ENCODE results near the gene MAPK8IP3. TPM values are rescaled to one million over a fixed set of nuclear protein-coding genes. Genes with fewer than 3 reads are reported as not detected.
"Not testable (repeated sequence)": the region's sequence is repeated elsewhere in the genome, so short reads cannot be mapped to it uniquely, and the experiment has no call there.

The MAPK8IP3 gene
- total RNA-seq, 1 experiment from 2014 or later = 72.3 TPM

- H3K27me3 Mint-ChIP-seq (ENCODE audit: low read depth) = no peaks in the 10 kb centered on the region
- ATAC-seq (no peak), DNase-seq (ENCODE audit: low spot score) (no peak)
- TF ChIP-seq CREM (CRISPR knock-in tag; IDR thresholded peaks at IDR 0.05) (no peak), HMGA2 (CRISPR knock-in tag; IDR thresholded peaks at IDR 0.05) (no peak), ZMAT4 (CRISPR knock-in tag; IDR thresholded peaks at IDR 0.05) (no peak), NR2C2 (CRISPR knock-in tag; IDR thresholded peaks at IDR 0.05) (no peak)
- H3K36me3 Mint-ChIP-seq = no peaks in the 10 kb centered on the region
- H3K9me3 Mint-ChIP-seq = no peaks in the 10 kb centered on the region
- peaks cover 23% of the 10 kb centered on the region for H3K4me1 Mint-ChIP-seq
- 0 out of 2 replicates have a peak overlapping the region, but pooled peaks have one; percentile 60 for H3K27ac Mint-ChIP-seq
- POLR2A ChIA-PET = no interaction called here
- CTCF ChIA-PET = interaction anchor here (1.3 to 2.5 kb wide), 3 partner anchors 8 to 49 kb away, joined by 3 to 12 read pairs (median 8); partner anchors contain the start of gene MAPK8IP3
- no peak overlapping the region for H3K4me3 Mint-ChIP-seq
Measured at GRCh38 chr16:1715220-1715619, 9.2 kb downstream of the MAPK8IP3 start.

- POLR2A ChIA-PET; ATAC-seq; H3K27me3 Mint-ChIP-seq (ENCODE audit: low read depth); H3K4me3 Mint-ChIP-seq; H3K36me3 Mint-ChIP-seq; H3K9me3 Mint-ChIP-seq; DNase-seq (ENCODE audit: low spot score); H3K27ac Mint-ChIP-seq: not testable (repeated sequence)
- H3K4me1 Mint-ChIP-seq = peaks cover 17% of the 10 kb centered on the region
- CTCF ChIA-PET = interaction anchor here (3.6 kb wide), 1 partner anchor 12 kb away, joined by 11 read pairs; the partner anchor contains the start of gene MAPK8IP3
Measured at GRCh38 chr16:1718236-1718635, 12.2 kb downstream of the MAPK8IP3 start.

- CTCF ChIA-PET = interaction anchor here (3.6 kb wide), 1 partner anchor 14 kb away, joined by 11 read pairs; the partner anchor contains the start of gene MAPK8IP3
- DNase-seq (ENCODE audit: low spot score); H3K36me3 Mint-ChIP-seq; H3K9me3 Mint-ChIP-seq; H3K27me3 Mint-ChIP-seq (ENCODE audit: low read depth); ATAC-seq; H3K4me3 Mint-ChIP-seq; H3K4me1 Mint-ChIP-seq; POLR2A ChIA-PET; H3K27ac Mint-ChIP-seq: not testable (repeated sequence)
Measured at GRCh38 chr16:1719559-1720229, 13.7 kb downstream of the MAPK8IP3 start.

GRCh38 chr16:1721372-1721771 lies 15.4 kb downstream of the MAPK8IP3 start:
- Mint-ChIP-seq H3K27me3 (ENCODE audit: low read depth) (no peaks in the 10 kb centered on the region), H3K4me1 (0 out of 2 replicates have a peak, but pooled peaks cover 3% of the 10 kb centered on the region), H3K27ac (no peak overlapping the region), H3K36me3 (no peaks in the 10 kb centered on the region), H3K9me3 (no peaks in the 10 kb centered on the region), H3K4me3 (no peak overlapping the region)
- POLR2A ChIA-PET = no interaction called here
- TF ChIP-seq SP1 (CRISPR knock-in tag; conservative IDR thresholded peaks at IDR 0.05) = no peak
- no peak for TF ChIP-seq IRF2 (CRISPR knock-in tag; IDR thresholded peaks at IDR 0.05; ENCODE audit: borderline replicate concordance, low read depth)
- no peak for TF ChIP-seq FOXP4 (CRISPR knock-in tag; IDR thresholded peaks at IDR 0.05)
- TF ChIP-seq ZNF121 (CRISPR knock-in tag; IDR thresholded peaks at IDR 0.05) = 0 out of 2 replicates have a peak, but pooled peaks have one; percentile 14
- no peak for TF ChIP-seq RORB (CRISPR knock-in tag; IDR thresholded peaks at IDR 0.05)
- TF ChIP-seq AR (CRISPR knock-in tag; IDR thresholded peaks at IDR 0.05) = no peak
- CTCF ChIA-PET = no interaction called here
- DNase-seq (ENCODE audit: low spot score) (no peak), ATAC-seq (no peak)
